Thoracic aorta (tissue), 2 donors: Measurements from ENCODE around the gene MAFF. TPM values are rescaled to one million over a fixed set of nuclear protein-coding genes. Genes with fewer than 3 reads are reported as not detected.
"Not testable (repeated sequence)": the region's sequence is repeated elsewhere in the genome, so short reads cannot be mapped to it uniquely, and the experiment has no call there.

Experiments
- ATAC-seq: fragments of 150-250 bp; one replicate; pipeline ENCODE4 v1.8.0; 2017; ENCODE audit warnings: low read depth; ENCODE audit not compliant: insufficient number of reproducible peaks, low FRiP score
- DNase-seq: peaks from one replicate; pipeline ENCODE4 v3.0.0-alpha.2; 2020; ENCODE audit warnings: low spot score
- H3K27ac ChIP-seq, 2 donors: fragments of 200-600 bp; sonication (generic); 1 replicate in 1 of 2; 2 replicates in 1 of 2; pipeline ENCODE4 v1.5.1; 2016; ENCODE audit warnings: mild to moderate bottlenecking in 2 of 2, moderate library complexity in 2 of 2
- H3K27me3 ChIP-seq: fragments of 200-600 bp; sonication (generic); replicated peaks from 2 replicates; pipeline ENCODE4 v1.6.0; 2016; ENCODE audit warnings: mild to moderate bottlenecking; ENCODE audit not compliant: insufficient read depth
- H3K36me3 ChIP-seq: fragments of 200-600 bp; sonication (generic); one replicate; pipeline ENCODE4 v1.5.1; 2016
- H3K4me1 ChIP-seq, 2 donors: fragments of 200-600 bp; sonication (generic); 1 replicate in 1 of 2; 2 replicates in 1 of 2; pipeline versions ENCODE4 v1.5.1 to v1.6.0; 2016; ENCODE audit warnings: low read depth in 2 of 2, mild to moderate bottlenecking in 1 of 2; ENCODE audit not compliant: control insufficient read depth in 1 of 2
- H3K4me3 ChIP-seq: fragments of 200-600 bp; sonication (generic); 2 replicates; pipeline ENCODE4 v1.5.1; 2016; ENCODE audit warnings: mild to moderate bottlenecking
- H3K9me3 ChIP-seq: fragments of 200-600 bp; sonication (generic); 2 replicates; pipeline ENCODE4 v1.5.1; 2016
- total RNA-seq, 2 donors: library from RNA; depleted of rRNA; stranded (reverse); fragments of >200 nt; gene quantifications; one replicate each; pipeline versions ENCODE4 v1.1.0 to v1.2.3, GENCODE V29; 2016
- TF ChIP-seq, protein P1 (sequence below): fragments of 200-600 bp; sonication (generic); IDR thresholded peaks from one replicate; pipeline ENCODE4 v1.5.1; 2019; ENCODE audit warnings: antibody characterized with exemption

MAFF gene
- total RNA-seq: 100 to 1,000 TPM in 1 of 2 donors, 10 to 100 TPM in 1; 97.6 to 111 TPM

DNA sequence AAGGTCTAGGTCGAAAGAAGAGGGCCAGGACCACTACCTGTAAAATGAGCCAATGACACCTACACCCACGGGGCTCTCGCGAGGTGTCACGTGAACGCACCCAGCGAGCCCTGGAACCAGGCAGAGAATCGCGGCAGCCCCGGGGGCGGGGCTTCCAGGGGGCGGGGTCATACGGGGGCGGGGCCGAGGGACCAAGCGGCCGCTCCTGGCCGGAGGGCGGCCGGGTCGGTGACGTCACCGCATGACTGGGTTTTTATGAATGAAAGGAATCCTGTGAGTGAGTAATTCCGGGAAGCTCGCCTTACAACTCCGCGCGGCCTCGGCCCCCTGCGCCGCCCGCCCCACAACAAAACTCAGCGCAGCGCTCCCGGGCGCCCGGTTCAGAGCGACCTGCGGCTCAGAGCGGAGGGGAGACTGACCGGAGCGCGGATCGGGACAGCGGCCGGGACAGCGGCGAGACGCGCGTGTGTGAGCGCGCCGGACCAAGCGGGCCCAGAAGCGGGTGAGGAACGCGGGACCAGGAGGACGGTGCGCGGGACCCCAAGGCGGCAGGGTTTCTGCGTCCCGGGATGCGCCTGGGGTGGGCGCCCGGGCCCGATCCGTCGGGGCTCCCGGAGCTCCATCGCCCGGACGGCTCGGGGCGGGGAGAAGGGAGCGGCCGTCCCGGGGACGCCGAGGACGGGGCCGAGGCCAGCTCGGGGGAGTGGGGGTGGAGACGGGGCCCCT lies at the start of gene MAFF:
Gene MAFF (plus strand): TSS at position 284 of the 726 bp plus-strand sequence. CDS start 11,860 bp downstream, outside the sequence.
- Histone ChIP-seq H3K36me3 (no peaks in the 10 kb centered on the region), H3K27ac (peak within 1 kb of the TSS; percentile 100), H3K27me3 (no peaks in the 10 kb centered on the region), H3K4me1 (peaks cover 20 to 38% of the 10 kb centered on the region in 2 donors), H3K9me3 (no peaks in the 10 kb centered on the region), H3K4me3 (peak within 1 kb of the TSS; percentile 97)
- peak; percentile 86 for DNase-seq
- TF ChIP-seq, protein P1, sequence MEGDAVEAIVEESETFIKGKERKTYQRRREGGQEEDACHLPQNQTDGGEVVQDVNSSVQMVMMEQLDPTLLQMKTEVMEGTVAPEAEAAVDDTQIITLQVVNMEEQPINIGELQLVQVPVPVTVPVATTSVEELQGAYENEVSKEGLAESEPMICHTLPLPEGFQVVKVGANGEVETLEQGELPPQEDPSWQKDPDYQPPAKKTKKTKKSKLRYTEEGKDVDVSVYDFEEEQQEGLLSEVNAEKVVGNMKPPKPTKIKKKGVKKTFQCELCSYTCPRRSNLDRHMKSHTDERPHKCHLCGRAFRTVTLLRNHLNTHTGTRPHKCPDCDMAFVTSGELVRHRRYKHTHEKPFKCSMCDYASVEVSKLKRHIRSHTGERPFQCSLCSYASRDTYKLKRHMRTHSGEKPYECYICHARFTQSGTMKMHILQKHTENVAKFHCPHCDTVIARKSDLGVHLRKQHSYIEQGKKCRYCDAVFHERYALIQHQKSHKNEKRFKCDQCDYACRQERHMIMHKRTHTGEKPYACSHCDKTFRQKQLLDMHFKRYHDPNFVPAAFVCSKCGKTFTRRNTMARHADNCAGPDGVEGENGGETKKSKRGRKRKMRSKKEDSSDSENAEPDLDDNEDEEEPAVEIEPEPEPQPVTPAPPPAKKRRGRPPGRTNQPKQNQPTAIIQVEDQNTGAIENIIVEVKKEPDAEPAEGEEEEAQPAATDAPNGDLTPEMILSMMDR: no peak
- ATAC-seq: peak; percentile 90

- peaks cover 0 to 8% of the 10 kb centered on the region in 2 donors for H3K4me1 ChIP-seq
- TF ChIP-seq, protein P1: no peak
- H3K27me3 ChIP-seq: no peaks in the 10 kb centered on the region
- H3K9me3 ChIP-seq: no peaks in the 10 kb centered on the region
- no peak for ATAC-seq
- no peaks in the 10 kb centered on the region for H3K36me3 ChIP-seq
- DNase-seq: no peak
- no peak overlapping the region for H3K27ac ChIP-seq
- H3K4me3 ChIP-seq: no peak overlapping the region
These were observed 47.8 kb upstream of the MAFF start for GRCh38 chr22:38153821-38154562.

DNA sequence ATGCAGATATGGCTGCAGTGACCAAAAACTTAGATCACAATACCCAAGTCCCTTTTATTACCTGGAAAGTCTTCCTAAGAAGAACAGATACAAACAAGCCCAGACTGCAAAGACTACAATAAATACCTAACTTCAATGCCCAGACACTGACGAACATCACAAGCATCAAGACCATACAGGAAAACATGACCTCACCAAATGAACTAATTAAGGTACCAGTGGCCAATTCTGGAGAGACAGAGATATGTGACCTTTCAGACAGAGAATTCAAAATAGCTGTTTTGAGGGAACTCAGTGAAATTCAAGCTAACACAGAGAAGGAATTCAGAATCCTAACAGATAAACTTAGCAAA lies 47.3 kb upstream of the MAFF start:
- not testable (repeated sequence) for H3K4me1 ChIP-seq, DNase-seq, H3K4me3 ChIP-seq, H3K27ac ChIP-seq, H3K9me3 ChIP-seq, ATAC-seq, H3K36me3 ChIP-seq, H3K27me3 ChIP-seq

DNA sequence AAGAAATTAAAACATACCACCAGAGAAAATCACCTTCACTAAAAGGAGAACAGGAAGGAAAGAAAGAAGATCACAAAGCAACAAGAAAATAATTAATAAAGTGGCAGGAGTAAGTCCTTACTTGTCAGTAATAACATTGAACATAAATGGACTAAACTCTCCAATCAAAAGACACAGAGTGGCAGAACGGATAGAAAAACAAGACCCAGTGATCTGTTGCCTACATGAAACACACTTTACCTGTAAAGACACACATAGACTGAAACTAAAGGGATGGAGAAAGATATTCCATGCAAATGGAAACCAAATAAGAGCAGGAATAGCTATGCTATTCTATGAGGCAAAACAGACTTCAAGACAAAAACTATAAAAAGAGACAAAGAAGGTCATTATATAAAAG lies 46.1 kb upstream of the MAFF start:
- Histone ChIP-seq H3K4me3 (no peak overlapping the region), H3K27me3 (no peaks in the 10 kb centered on the region), H3K36me3 (no peaks in the 10 kb centered on the region), H3K4me1 (peaks cover 0 to under 1% of the 10 kb centered on the region in 2 donors), H3K9me3 (no peaks in the 10 kb centered on the region), H3K27ac (no peak overlapping the region)
- TF ChIP-seq, protein P1: no peak
- DNase-seq: no peak
- no peak for ATAC-seq

GRCh38 chr22:38162881-38163843 lies 38.6 kb upstream of the MAFF start:
- no peak for DNase-seq
- TF ChIP-seq, protein P1: no peak
- Histone ChIP-seq H3K4me1 (peaks cover 0 to 10% of the 10 kb centered on the region in 2 donors), H3K27ac (no peak overlapping the region), H3K36me3 (peaks cover 2% of the 10 kb centered on the region), H3K9me3 (no peaks in the 10 kb centered on the region), H3K4me3 (no peak overlapping the region), H3K27me3 (no peaks in the 10 kb centered on the region)
- ATAC-seq: no peak
